Uterus (tissue), 4 donors: Measurements from ENCODE around the gene CAPZB. TPM values are rescaled to one million over a fixed set of nuclear protein-coding genes. Genes with fewer than 3 reads are reported as not detected.

Experiments
- DNase-seq, 2 donors: peaks; one replicate each; pipeline ENCODE4 v3.0.0-alpha.2; 2019 to 2020
- H3K27ac ChIP-seq, 2 donors: fragments of 200-600 bp; sonication (generic); 1 replicate in 1 of 2; 2 replicates in 1 of 2; pipeline ENCODE4 v1.5.1; 2016 to 2018
- H3K27me3 ChIP-seq, 2 donors: fragments of 200-600 bp; sonication (generic); one replicate each; pipeline ENCODE4 v1.5.1; 2018 to 2019; ENCODE audit warnings: control low read depth in 1 of 2
- H3K36me3 ChIP-seq, 2 donors: fragments of 200-600 bp; sonication (generic); one replicate each; pipeline ENCODE4 v1.5.1; 2019; ENCODE audit warnings: control low read depth in 1 of 2
- H3K4me1 ChIP-seq, 2 donors: fragments of 200-600 bp; sonication (generic); one replicate each; pipeline ENCODE4 v1.5.1; 2018 to 2019; ENCODE audit warnings: control low read depth in 1 of 2
- H3K4me3 ChIP-seq, 2 donors: fragments of 200-600 bp; sonication (generic); 1 replicate in 1 of 2; 2 replicates in 1 of 2; pipeline ENCODE4 v1.5.1; 2018 to 2019; ENCODE audit warnings: mild to moderate bottlenecking in 1 of 2
- H3K9me3 ChIP-seq, 2 donors: fragments of 200-600 bp; sonication (generic); one replicate each; pipeline ENCODE4 v1.5.1; 2019; ENCODE audit warnings: control low read depth in 1 of 2
- POLR2A ChIP-seq, 2 donors: fragments of 450-650 bp; IDR thresholded peaks; one replicate each; pipeline ENCODE4 v1.6.1; 2016; ENCODE audit warnings: antibody characterized with exemption in 2 of 2, mild to moderate bottlenecking in 1 of 2, moderate library complexity in 1 of 2
- intact Hi-C: fragments of 100-400 bp; cut with DNase I; formaldehyde crosslinking; loops from one replicate; pipeline ENCODE4 v1.15.1; 2023; ENCODE audit warnings: low total_unique reads
- total RNA-seq, 4 donors: library from RNA; depleted of rRNA in 3 of 4; stranded (reverse); fragments of >200 nt in 3 of 4; gene quantifications; one replicate each; pipeline versions ENCODE4 v1.1.0 to v1.2.4, GENCODE V29; 2014 to 2023
- TF ChIP-seq, protein P1 (sequence below), 4 experiments: fragments of 200-600 bp in 2 of 4; fragments of 450-650 bp in 2 of 4; sonication (generic) in 2 of 4; IDR thresholded peaks; one replicate each; pipeline ENCODE4 v1.5.1; 2016 to 2019; ENCODE audit warnings: antibody characterized with exemption in 4 of 4, mild to moderate bottlenecking in 2 of 4, moderate library complexity in 1 of 4
- donor health status: DM: yes; HTN: yes; CAD: no.

The CAPZB gene
- total RNA-seq, 4 donors from 2014 or later = 94.4 to 281 (median 141) TPM

DNA sequence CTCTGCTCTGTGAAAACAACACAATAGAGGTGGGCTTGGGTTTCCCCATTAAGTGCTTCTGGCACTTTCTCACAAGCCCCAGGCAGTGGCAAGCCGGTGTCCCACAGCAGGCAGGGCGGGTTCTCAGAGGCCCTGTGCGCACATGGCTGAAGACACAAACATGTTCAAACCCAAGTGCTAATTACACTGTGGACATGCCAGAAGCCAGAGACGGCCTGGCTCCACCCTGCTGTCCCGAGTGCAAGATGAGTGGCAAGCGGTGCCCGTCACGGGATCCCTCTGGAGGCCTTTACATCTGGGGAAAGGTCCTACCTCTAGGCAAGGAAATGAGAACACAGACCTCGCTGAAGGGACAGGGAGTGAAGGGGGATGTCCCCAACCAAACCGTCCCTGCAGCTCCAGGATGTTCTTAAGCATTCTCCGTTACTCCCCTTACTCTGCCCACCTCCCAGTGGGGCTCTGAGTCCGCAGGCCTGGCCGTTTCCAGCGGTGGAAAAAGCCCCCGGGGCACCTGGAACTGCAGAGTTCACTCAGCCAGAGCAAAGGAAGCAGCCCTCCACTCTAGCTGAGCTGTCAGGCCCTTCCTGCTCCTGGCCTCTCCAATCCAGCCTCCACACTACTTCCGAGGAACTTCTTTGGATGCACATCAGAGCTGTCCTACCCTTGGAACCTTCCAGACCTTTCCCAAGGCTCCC is 115.8 kb downstream of the CAPZB start:
- Histone ChIP-seq H3K9me3 (no peaks in the 10 kb centered on the region), H3K36me3 (no peaks in the 10 kb centered on the region), H3K27ac (peak overlapping the region in 1 of 2 donors; percentile 15), H3K27me3 (no peaks in the 10 kb centered on the region), H3K4me1 (peaks cover 8 to 10% of the 10 kb centered on the region in 2 donors), H3K4me3 (no peak overlapping the region)
- intact Hi-C loops = no loop called here
- TF ChIP-seq POLR2A (IDR thresholded peaks at IDR 0.05) = no peak
- TF ChIP-seq, protein P1, sequence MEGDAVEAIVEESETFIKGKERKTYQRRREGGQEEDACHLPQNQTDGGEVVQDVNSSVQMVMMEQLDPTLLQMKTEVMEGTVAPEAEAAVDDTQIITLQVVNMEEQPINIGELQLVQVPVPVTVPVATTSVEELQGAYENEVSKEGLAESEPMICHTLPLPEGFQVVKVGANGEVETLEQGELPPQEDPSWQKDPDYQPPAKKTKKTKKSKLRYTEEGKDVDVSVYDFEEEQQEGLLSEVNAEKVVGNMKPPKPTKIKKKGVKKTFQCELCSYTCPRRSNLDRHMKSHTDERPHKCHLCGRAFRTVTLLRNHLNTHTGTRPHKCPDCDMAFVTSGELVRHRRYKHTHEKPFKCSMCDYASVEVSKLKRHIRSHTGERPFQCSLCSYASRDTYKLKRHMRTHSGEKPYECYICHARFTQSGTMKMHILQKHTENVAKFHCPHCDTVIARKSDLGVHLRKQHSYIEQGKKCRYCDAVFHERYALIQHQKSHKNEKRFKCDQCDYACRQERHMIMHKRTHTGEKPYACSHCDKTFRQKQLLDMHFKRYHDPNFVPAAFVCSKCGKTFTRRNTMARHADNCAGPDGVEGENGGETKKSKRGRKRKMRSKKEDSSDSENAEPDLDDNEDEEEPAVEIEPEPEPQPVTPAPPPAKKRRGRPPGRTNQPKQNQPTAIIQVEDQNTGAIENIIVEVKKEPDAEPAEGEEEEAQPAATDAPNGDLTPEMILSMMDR (IDR thresholded peaks at IDR 0.05) = no peak
- DNase-seq = no peak

- Histone ChIP-seq H3K27ac (no peak overlapping the region), H3K27me3 (no peaks in the 10 kb centered on the region), H3K9me3 (no peaks in the 10 kb centered on the region), H3K4me1 (peaks cover 6 to 8% of the 10 kb centered on the region in 2 donors), H3K4me3 (no peak overlapping the region), H3K36me3 (no peaks in the 10 kb centered on the region)
- no peak for TF ChIP-seq POLR2A (IDR thresholded peaks at IDR 0.05)
- TF ChIP-seq, protein P1 (IDR thresholded peaks at IDR 0.05) = no peak
- no peak for DNase-seq
- intact Hi-C loops = no loop called here
These were observed 116.4 kb downstream of the CAPZB start for GRCh38 chr1:19368964-19369363.

DNA sequence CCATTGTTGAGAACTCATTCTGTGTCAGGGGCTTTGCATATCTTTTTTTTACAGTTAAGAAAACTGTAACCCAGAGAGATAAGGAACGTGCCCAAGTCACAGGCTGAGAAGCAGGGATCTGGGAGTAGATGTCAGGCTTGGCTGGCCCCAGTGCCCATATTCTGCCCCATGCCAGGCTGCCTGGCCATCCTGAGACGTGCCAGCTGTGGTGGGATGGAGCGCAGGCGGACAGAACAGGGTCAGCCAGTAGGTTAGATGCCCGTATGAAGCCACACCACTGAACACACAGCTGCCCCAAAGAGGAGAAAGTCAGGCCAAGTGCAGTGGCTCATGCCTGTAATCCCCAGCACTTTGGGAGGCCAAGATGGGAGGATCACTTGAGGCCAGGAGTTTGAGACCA is 117.3 kb downstream of the CAPZB start:
- Histone ChIP-seq H3K9me3 (no peaks in the 10 kb centered on the region), H3K36me3 (no peaks in the 10 kb centered on the region), H3K27ac (no peak overlapping the region), H3K27me3 (no peaks in the 10 kb centered on the region), H3K4me1 (peaks cover 5 to 8% of the 10 kb centered on the region in 2 donors), H3K4me3 (no peak overlapping the region)
- intact Hi-C loops = no loop called here
- TF ChIP-seq, protein P1 (IDR thresholded peaks at IDR 0.05) = no peak
- TF ChIP-seq POLR2A (IDR thresholded peaks at IDR 0.05) = no peak
- no peak for DNase-seq

DNA sequence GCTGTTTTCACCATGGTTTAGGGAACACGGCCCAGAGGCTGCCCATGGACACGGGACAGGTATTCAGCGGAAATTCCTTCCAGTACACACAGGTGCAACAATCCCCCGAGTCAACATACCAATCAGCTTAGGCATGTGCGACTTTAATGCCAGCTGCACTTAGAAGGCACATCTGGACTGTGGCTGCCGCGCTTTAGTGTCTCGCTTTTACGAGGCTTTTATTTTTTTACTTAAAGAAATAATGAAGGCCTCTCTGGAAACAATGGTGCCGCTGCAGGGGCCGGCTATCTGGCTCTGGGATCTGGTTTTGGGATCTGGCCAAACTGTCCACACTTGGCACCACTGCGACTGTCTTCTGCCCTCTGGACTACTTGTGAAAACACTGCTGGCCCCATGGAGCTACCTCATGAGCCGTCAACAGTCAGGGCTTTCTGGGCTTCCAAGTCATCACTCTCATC is 117.7 kb downstream of the CAPZB start:
- Histone ChIP-seq H3K9me3 (no peaks in the 10 kb centered on the region), H3K27me3 (no peaks in the 10 kb centered on the region), H3K4me1 (peaks cover 5 to 8% of the 10 kb centered on the region in 2 donors), H3K27ac (no peak overlapping the region), H3K36me3 (no peaks in the 10 kb centered on the region), H3K4me3 (no peak overlapping the region)
- intact Hi-C loops = no loop called here
- DNase-seq = no peak
- TF ChIP-seq POLR2A (IDR thresholded peaks at IDR 0.05) = no peak
- TF ChIP-seq, protein P1 (IDR thresholded peaks at IDR 0.05) = no peak

GRCh38 chr1:19366599-19367536 is 118.5 kb downstream of the CAPZB start:
- no peaks in the 10 kb centered on the region for H3K9me3 ChIP-seq
- H3K4me3 ChIP-seq = no peak overlapping the region
- H3K27ac ChIP-seq = peak overlapping the region; percentile 51 to 63
- H3K4me1 ChIP-seq = peaks cover 8 to 10% of the 10 kb centered on the region in 2 donors
- H3K36me3 ChIP-seq = no peaks in the 10 kb centered on the region
- H3K27me3 ChIP-seq = no peaks in the 10 kb centered on the region
- TF ChIP-seq, protein P1 (IDR thresholded peaks at IDR 0.05) = no peak
- no peak for TF ChIP-seq POLR2A (IDR thresholded peaks at IDR 0.05)
- intact Hi-C loops = no loop called here
- no peak for DNase-seq
